ENCODE measurements around the gene TMCO4.

The TMCO4 gene

DNA sequence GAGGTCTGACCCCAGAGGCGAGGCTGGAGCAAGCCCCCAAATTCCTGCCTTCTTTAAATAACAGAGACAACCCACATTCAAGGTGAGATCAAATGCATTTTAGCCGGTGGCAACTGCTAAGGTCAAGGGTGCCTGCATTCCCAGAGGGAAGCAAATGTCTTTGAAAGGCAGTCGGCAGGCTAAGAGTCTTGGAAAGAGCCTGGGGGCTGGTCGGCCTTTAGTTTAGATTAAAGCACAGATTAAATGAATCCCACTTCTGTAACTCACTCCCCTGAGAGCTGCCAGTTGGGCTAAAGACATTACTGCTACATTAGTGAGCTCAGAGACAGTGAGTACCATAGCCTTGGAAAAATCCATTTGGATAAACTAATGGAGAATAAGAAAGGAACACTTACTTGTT lies 75.8 kb downstream of the TMCO4 start:
- H3K9me3 ChIP-seq = no peaks in the 10 kb centered on the region
- H3K27ac ChIP-seq = no peak overlapping the region
- no peaks in the 10 kb centered on the region for H3K27me3 ChIP-seq
- H3K4me1 ChIP-seq (ENCODE audit: control insufficient read depth in 1 of 2, insufficient read depth in 1 of 2, low read depth in 1 of 2, low read length in 1 of 2) = no peaks in the 10 kb centered on the region
- TF ChIP-seq, protein P1, sequence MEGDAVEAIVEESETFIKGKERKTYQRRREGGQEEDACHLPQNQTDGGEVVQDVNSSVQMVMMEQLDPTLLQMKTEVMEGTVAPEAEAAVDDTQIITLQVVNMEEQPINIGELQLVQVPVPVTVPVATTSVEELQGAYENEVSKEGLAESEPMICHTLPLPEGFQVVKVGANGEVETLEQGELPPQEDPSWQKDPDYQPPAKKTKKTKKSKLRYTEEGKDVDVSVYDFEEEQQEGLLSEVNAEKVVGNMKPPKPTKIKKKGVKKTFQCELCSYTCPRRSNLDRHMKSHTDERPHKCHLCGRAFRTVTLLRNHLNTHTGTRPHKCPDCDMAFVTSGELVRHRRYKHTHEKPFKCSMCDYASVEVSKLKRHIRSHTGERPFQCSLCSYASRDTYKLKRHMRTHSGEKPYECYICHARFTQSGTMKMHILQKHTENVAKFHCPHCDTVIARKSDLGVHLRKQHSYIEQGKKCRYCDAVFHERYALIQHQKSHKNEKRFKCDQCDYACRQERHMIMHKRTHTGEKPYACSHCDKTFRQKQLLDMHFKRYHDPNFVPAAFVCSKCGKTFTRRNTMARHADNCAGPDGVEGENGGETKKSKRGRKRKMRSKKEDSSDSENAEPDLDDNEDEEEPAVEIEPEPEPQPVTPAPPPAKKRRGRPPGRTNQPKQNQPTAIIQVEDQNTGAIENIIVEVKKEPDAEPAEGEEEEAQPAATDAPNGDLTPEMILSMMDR (IDR thresholded peaks at IDR 0.05) = no peak
- H3K4me3 ChIP-seq (ENCODE audit: low read depth in 1 of 2, low read length in 1 of 2) = no peak overlapping the region
- H3K36me3 ChIP-seq = peaks cover 17% of the 10 kb centered on the region

DNA sequence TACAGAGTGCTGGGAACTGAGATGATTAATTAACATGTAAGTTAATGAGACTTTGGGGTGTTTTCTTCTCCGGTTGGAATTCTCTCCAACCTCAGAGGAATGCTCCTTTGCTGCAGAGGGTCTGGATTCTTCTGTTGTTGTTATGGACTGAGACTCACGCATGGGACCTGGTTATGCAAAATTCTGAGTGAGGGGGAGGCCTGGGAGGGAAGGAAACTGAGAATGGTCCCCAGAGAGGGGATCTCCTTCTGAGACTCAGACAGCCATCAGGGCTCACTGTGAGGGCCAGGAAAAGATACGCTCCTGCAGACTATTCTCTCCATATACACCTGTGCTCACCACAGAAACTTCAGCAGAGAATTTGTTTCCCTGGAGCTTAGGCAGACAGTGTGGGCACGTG lies 78.7 kb downstream of the TMCO4 start:
- TF ChIP-seq, protein P1 (IDR thresholded peaks at IDR 0.05) = no peak
- Histone ChIP-seq H3K9me3 (no peaks in the 10 kb centered on the region), H3K36me3 (peaks cover 8% of the 10 kb centered on the region), H3K4me1 (ENCODE audit: control insufficient read depth in 1 of 2, insufficient read depth in 1 of 2, low read depth in 1 of 2, low read length in 1 of 2) (no peaks in the 10 kb centered on the region), H3K27me3 (no peaks in the 10 kb centered on the region), H3K4me3 (ENCODE audit: low read depth in 1 of 2, low read length in 1 of 2) (no peak overlapping the region), H3K27ac (no peak overlapping the region)

DNA sequence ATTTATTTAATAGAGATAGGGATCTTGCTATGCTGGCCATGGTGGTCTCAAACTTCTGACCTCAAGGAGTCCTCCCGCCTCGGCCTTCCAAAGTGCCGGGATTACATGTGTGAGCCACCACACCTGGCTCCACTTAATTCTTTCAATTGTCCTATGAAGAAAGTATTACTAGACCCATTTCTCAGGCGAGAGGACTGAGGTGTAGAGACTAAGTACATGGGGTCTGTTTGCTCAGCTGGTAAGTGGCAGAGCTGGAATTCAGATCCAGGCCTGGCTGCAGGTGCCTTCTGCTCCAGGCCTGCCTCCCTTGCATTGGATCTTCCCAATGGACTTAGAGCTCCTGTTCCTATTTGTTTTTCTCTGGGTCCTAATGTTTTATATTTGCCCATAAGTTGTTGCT lies 79.5 kb downstream of the TMCO4 start:
- Histone ChIP-seq H3K36me3 (peaks cover 5% of the 10 kb centered on the region), H3K4me3 (ENCODE audit: low read depth in 1 of 2, low read length in 1 of 2) (no peak overlapping the region), H3K27me3 (no peaks in the 10 kb centered on the region), H3K9me3 (no peaks in the 10 kb centered on the region), H3K4me1 (ENCODE audit: control insufficient read depth in 1 of 2, insufficient read depth in 1 of 2, low read depth in 1 of 2, low read length in 1 of 2) (no peaks in the 10 kb centered on the region), H3K27ac (no peak overlapping the region)
- TF ChIP-seq, protein P1 (IDR thresholded peaks at IDR 0.05) = no peak

DNA sequence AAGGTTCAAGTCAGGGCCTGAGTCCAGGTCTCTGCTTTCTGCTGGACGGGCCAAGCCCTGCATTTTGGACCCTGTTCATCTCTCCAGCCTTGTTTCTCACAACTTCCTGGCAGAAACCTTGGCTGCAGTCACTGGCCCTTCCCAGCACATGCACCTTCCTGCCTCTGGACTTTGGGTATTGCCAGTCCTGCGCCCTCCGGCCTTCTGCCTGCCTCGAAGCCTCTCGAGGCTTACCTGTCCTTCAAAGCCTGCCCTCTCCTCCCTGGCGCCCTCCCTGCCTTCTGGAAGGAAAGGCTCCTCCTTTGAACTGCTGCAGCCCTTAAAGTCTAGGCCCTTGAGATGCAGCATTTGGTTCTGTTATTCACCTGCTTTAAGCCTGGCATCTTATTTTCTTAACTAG lies 82.2 kb downstream of the TMCO4 start:
- H3K4me1 ChIP-seq (ENCODE audit: control insufficient read depth in 1 of 2, insufficient read depth in 1 of 2, low read depth in 1 of 2, low read length in 1 of 2) = no peaks in the 10 kb centered on the region
- H3K36me3 ChIP-seq = no peaks in the 10 kb centered on the region

DNA sequence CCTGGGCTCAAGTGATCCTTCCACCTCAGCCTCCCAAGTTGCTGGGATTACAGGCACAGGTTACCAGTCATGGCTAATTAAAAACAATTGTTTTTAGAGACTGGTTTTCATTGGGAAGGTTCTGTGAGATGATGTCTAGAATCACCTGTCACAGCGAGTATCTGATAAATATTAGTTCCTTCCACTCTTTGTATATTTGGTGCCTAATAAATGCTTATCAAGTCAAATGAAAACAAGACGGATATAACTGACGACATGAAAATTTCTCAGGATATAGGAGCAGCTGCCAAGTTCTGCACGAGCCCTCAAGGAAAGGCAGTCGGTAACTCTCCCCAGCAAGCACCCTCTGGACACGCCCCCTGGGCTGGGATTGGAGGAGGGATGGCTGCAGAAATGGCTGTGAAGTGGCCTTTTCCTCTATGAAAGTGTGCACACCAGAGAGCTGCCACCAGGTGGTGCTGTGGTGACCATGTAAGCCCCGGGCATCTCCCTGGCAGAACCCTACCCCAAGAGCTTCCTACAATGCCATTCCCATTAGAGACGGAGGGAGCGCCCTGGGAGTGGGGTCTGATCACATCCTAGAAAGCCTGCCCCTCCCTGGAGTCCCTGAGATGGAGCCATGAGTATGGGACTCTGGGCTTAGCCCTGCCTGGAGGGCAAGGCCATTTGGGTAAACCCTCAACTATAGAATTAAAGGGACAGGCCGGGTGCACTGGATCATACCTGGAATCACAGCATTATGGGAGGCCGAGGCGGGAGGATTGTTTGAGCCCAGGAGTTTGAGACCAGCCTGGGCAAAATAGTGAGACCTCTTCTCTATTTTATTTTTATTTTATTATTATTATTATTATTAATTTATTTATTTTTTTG lies 84.1 kb downstream of the TMCO4 start:
- H3K9me3 ChIP-seq = no peaks in the 10 kb centered on the region
- H3K4me3 ChIP-seq (ENCODE audit: low read depth in 1 of 2, low read length in 1 of 2) = no peak overlapping the region
- no peaks in the 10 kb centered on the region for H3K36me3 ChIP-seq
- H3K27ac ChIP-seq = no peak overlapping the region
- H3K4me1 ChIP-seq (ENCODE audit: control insufficient read depth in 1 of 2, insufficient read depth in 1 of 2, low read depth in 1 of 2, low read length in 1 of 2) = no peaks in the 10 kb centered on the region
- no peaks in the 10 kb centered on the region for H3K27me3 ChIP-seq
- TF ChIP-seq, protein P1 (IDR thresholded peaks at IDR 0.05) = peak; percentile 52

More for the DNA sequence above, 82.2 kb downstream of the TMCO4 start:
- TF ChIP-seq, protein P1 (IDR thresholded peaks at IDR 0.05) = no peak
- H3K27me3 ChIP-seq = no peaks in the 10 kb centered on the region
- no peaks in the 10 kb centered on the region for H3K9me3 ChIP-seq
- no peak overlapping the region for H3K27ac ChIP-seq
- H3K4me3 ChIP-seq (ENCODE audit: low read depth in 1 of 2, low read length in 1 of 2) = no peak overlapping the region
